NB4 (cell line): Measurements from ENCODE around the gene TIMM22.

Experiments
- MYC ChIP-seq: IDR thresholded peaks from 2 replicates; pipeline ENCODE4 v1.6.1; 2011; ENCODE audit warnings: low read depth, low read length
- TF ChIP-seq, protein P1 (sequence below): IDR thresholded peaks from one replicate; pipeline ENCODE4 v1.5.1; 2012; ENCODE audit warnings: low read depth, low read length

DNA sequence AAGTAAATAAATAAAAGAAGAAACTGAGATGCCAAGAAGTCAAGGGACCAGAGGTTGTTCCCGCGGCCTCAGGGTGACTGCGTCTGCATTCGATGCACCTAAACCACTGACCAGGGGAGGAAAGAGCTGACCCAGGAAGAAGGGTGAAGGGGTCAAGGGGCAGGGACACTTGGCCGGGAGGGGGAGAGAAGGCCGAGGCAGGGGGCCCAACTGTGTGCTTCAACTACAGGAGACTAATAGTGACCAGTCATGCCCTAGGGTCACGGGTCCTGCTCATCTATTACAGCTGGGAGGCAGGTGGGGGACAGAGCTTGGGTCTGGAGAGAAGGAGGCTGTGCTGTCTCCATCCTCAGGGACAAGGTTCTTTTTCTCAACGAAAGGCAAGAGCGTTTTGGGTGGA lies 44.8 kb downstream of the TIMM22 start:
- TF ChIP-seq, protein P1, sequence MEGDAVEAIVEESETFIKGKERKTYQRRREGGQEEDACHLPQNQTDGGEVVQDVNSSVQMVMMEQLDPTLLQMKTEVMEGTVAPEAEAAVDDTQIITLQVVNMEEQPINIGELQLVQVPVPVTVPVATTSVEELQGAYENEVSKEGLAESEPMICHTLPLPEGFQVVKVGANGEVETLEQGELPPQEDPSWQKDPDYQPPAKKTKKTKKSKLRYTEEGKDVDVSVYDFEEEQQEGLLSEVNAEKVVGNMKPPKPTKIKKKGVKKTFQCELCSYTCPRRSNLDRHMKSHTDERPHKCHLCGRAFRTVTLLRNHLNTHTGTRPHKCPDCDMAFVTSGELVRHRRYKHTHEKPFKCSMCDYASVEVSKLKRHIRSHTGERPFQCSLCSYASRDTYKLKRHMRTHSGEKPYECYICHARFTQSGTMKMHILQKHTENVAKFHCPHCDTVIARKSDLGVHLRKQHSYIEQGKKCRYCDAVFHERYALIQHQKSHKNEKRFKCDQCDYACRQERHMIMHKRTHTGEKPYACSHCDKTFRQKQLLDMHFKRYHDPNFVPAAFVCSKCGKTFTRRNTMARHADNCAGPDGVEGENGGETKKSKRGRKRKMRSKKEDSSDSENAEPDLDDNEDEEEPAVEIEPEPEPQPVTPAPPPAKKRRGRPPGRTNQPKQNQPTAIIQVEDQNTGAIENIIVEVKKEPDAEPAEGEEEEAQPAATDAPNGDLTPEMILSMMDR, result no peak
- TF ChIP-seq MYC, result no peak
